H54 (cell line): Measurements from ENCODE around the gene PXDN.

Experiments
- DNase-seq: peaks from one replicate; pipeline ENCODE4 v3.0.0; 2011; ENCODE audit warnings: low spot score, mixed read lengths; ENCODE audit not compliant: insufficient read length
- FAIRE-seq: peaks from 3 replicates; lab custom pipeline; 2011; peaks lifted over from hg19 to GRCh38; lab: Jason Lieb, UNC
- POLR2A ChIP-seq: IDR thresholded peaks from 2 replicates; pipeline ENCODE4 v1.6.1; 2011; ENCODE audit warnings: low read depth, mild to moderate bottlenecking, low read length

PXDN gene

GRCh38 chr2:1638281-1638860, 105.9 kb downstream of the PXDN start:
- DNase-seq, result no peak
- FAIRE-seq, result no peak
- TF ChIP-seq POLR2A, result no peak

- DNase-seq (no peak), FAIRE-seq (no peak)
- no peak for TF ChIP-seq POLR2A
These were observed 107.4 kb downstream of the PXDN start for GRCh38 chr2:1636791-1637415.

- FAIRE-seq, result no peak
- TF ChIP-seq POLR2A, result no peak
- DNase-seq, result no peak
These were observed 108.5 kb downstream of the PXDN start for GRCh38 chr2:1635823-1636222.

GRCh38 chr2:1634681-1635341, 109.5 kb downstream of the PXDN start:
- no peak for DNase-seq
- no peak for FAIRE-seq
- no peak for TF ChIP-seq POLR2A

- no peak for TF ChIP-seq POLR2A
- FAIRE-seq (no peak), DNase-seq (no peak)
These were observed 110.3 kb downstream of the PXDN start for GRCh38 chr2:1633936-1634587.

GRCh38 chr2:1633092-1633671, 111.1 kb downstream of the PXDN start:
- FAIRE-seq (no peak), DNase-seq (no peak)
- no peak for TF ChIP-seq POLR2A

GRCh38 chr2:1632510-1632909, 111.8 kb downstream of the PXDN start:
- no peak for DNase-seq
- FAIRE-seq, result no peak
- no peak for TF ChIP-seq POLR2A

GRCh38 chr2:1632002-1632348, 112.3 kb downstream of the PXDN start:
- FAIRE-seq (no peak), DNase-seq (no peak)
- TF ChIP-seq POLR2A, result no peak

GRCh38 chr2:1631292-1632001, 112.9 kb downstream of the PXDN start:
- TF ChIP-seq POLR2A, result no peak
- FAIRE-seq (no peak), DNase-seq (no peak)

GRCh38 chr2:1628893-1629292, 115.4 kb downstream of the PXDN start:
- DNase-seq (no peak), FAIRE-seq (no peak)
- no peak for TF ChIP-seq POLR2A

GRCh38 chr2:1627628-1628381, 116.5 kb downstream of the PXDN start:
- no peak for FAIRE-seq
- DNase-seq, result no peak
- TF ChIP-seq POLR2A, result no peak

GRCh38 chr2:1626271-1626681, 118.0 kb downstream of the PXDN start:
- TF ChIP-seq POLR2A, result no peak
- DNase-seq (no peak), FAIRE-seq (no peak)

GRCh38 chr2:1625281-1626001, 118.9 kb downstream of the PXDN start:
- DNase-seq, result peak; percentile 40
- FAIRE-seq, result peak; percentile 36
- no peak for TF ChIP-seq POLR2A
